Activated CD4-positive, CD25-positive, alpha-beta regulatory T cell treated with anti-CD3 and anti-CD28 coated beads, Interleukin-2, amount 50 U/mL, for 24 hours (primary cell): ENCODE measurements around the gene CENPI.
"Not testable (repeated sequence)": the region's sequence is repeated elsewhere in the genome, so short reads cannot be mapped to it uniquely, and the experiment has no call there.

Experiments used
- ATAC-seq, 2 donors: fragments of 150-1000 bp; cut with Tn5 transposase; one replicate each; pipeline ENCODE4 v1.10.0; 2021; ENCODE audit warnings: mild to moderate bottlenecking in 1 of 2, moderate library complexity in 1 of 2

Gene CENPI, protein sequence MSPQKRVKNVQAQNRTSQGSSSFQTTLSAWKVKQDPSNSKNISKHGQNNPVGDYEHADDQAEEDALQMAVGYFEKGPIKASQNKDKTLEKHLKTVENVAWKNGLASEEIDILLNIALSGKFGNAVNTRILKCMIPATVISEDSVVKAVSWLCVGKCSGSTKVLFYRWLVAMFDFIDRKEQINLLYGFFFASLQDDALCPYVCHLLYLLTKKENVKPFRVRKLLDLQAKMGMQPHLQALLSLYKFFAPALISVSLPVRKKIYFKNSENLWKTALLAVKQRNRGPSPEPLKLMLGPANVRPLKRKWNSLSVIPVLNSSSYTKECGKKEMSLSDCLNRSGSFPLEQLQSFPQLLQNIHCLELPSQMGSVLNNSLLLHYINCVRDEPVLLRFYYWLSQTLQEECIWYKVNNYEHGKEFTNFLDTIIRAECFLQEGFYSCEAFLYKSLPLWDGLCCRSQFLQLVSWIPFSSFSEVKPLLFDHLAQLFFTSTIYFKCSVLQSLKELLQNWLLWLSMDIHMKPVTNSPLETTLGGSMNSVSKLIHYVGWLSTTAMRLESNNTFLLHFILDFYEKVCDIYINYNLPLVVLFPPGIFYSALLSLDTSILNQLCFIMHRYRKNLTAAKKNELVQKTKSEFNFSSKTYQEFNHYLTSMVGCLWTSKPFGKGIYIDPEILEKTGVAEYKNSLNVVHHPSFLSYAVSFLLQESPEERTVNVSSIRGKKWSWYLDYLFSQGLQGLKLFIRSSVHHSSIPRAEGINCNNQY

DNA sequence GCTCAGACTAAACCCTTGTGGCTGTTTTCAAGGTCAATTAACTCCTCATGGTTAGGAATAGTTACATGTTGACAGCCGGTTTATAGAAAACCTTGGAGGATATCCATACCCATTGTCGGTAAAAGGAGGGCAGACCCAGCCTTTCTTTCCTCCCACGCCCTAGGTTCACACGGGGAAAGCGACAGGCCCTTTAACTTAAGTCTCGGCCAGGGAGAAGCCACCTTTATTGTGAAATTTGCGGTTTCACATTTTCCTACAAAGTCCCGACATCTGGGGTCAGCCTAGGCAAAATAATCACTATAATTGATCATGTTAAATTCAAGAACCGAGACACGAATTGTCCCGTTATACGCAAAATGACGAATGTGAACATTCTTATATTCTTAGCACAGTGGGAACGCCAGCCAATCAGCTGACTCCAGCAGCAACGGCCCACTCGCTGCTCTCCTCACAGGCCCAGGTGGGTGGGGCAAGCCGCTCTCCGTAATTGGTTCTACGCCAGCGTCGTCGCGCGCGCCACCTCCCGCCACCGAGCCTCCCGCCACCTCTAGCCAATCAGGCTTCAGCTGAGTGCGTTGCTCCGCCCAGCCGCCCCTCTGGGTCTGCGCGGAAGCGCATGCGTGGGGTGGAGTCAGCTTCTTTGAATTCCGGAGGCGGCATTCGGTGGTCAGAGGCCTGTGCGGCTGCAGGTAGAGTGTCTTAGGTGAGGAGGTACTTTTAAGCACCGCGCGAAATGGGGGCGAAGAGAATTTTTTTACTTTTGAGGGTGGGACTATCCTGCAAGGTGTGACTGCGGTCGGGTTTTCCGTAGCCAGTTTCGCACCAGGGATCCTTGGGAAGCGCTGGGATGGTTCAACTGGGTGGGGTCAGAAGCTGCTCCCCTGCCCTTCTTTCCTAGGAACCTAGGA is at the start of gene CENPI:
Gene CENPI, plus strand, starts transcription at position 659 of the 908 bp plus-strand sequence. CDS start 2,867 bp downstream, outside the sequence.
- ATAC-seq = peak; percentile 98 to 99

- ATAC-seq = no peak
These were observed 46.9 kb upstream of the CENPI start for GRCh38 chrX:101051153-101051548.

- ATAC-seq = peak; percentile 90 to 93
These were observed 46.3 kb upstream of the CENPI start, which contains the start of gene TRMT2B for GRCh38 chrX:101051549-101052302. TRMT2B (minus strand) TSS chrX:101052111; CDS start chrX:101042289, 9,822 bp downstream.

DNA sequence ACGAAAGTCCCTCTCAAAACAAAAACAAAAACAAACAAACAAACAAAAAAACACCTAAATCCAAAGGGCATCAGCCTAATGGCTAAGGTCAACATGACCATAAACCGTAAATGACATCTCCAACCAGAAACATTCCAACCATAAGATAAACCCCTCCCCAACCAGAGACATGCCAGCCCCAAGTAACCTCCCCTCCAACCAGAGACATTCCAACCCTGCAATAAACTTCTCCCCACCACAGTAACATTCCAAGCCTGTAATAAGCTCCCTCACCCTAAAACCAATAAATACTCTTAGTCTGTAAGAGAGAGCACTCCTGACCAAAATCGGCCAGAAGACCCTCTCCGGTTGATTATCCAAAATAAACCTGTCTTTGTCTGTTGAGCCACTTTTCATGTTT is 41.5 kb upstream of the CENPI start:
- not testable (repeated sequence) for ATAC-seq

- peak; percentile 20 to 35 for ATAC-seq
These were observed 40.8 kb upstream of the CENPI start for GRCh38 chrX:101057093-101057714.

GRCh38 chrX:101062176-101062575 is 35.8 kb upstream of the CENPI start:
- ATAC-seq = no peak

GRCh38 chrX:101071582-101071981 is 26.4 kb upstream of the CENPI start:
- no peak for ATAC-seq

GRCh38 chrX:101078716-101079598 is 19.0 kb upstream of the CENPI start, which contains the start of gene TMEM35A:
TMEM35A (plus strand) TSS chrX:101078879; CDS start chrX:101079003, 124 bp downstream.
- no peak for ATAC-seq

GRCh38 chrX:101079736-101080270 is 18.2 kb upstream of the CENPI start:
- no peak for ATAC-seq

- no peak for ATAC-seq
These were observed 17.5 kb upstream of the CENPI start for GRCh38 chrX:101080326-101081124.

DNA sequence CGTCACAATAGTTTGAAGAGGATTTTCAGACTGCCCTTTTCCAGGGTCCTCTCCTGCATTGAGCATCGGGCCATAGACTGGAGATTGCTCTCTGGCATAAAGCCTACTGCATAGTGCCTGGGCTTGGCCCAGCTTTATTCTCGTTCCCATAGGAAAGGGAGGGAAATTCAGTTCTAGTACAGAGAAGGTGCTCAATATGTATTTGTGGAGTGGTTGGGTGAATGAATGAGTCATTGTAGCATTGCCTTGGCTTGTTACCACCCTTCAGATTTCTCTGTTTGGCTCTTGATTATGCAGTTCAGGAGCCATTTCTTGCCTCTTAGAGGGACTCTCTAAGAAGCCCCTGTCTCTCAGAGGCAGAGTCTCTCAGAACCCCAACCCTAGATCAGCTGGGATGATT is 16.8 kb upstream of the CENPI start:
- ATAC-seq = no peak

- ATAC-seq = no peak
These were observed 6.2 kb upstream of the CENPI start for GRCh38 chrX:101091817-101092216.

DNA sequence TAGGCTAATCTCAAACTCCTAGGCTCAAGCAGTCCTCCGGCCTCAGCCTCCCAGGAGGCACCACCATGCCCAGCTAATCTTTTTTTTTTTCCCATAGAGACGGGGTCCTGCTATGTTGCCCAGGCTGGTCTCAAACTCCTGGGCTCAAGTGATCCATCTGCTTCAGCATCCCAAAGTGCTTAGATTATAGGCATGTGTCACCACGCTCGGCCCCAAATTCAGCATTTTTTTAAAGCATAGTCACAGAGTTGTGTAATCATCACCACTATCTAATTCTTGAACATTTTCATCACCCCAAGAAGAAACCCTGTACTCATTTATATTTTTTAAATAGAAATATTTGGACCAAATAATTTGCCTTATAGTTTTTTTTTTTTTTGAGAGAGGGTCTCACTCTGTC is 10.3 kb downstream of the CENPI start:
- ATAC-seq = no peak

DNA sequence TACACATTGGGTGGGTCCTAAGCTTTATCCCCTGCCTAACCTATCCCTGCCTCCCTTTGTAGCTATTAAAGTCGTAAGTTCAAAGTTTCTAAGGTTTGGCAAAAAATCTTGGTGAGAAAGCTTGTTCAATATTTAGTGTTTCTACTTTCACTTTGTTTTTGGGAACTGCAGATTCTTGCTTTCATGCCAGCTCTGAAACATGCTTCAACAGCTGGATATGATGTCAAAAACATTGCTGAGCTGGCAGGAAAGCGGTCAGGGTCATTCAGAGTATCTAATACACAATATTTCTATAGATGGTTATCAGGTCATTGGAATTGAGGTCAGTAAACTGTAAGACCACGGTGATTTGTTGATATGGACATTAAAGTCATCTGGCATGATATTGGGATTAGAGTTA is 19.7 kb downstream of the CENPI start:
- ATAC-seq = no peak

DNA sequence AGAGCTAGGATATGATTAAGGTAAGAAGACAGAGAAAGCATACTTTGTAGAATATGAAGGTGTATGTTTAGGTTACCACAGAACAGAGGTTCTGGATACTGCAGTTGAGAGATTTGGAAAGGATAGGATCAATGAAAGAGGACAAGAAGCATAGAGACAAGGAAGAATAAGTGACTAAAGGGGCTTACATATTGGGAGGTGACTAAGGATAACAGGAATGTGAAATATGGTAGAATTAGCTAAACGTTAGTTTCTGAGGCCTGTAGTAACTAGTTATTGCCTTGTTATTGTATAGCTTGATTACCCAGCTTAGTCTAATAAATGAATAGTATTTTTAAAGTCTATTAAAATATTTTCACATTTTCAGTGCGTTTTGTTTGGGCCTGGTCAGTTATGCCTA is 38.2 kb downstream of the CENPI start:
- ATAC-seq = no peak
